Skeletal muscle satellite cell (primary cell): ENCODE data around the gene KREMEN2.

Experiments used
- H3K27me3 ChIP-seq: 2 replicates; pipeline ENCODE4 v1.7.0; 2013; ENCODE audit warnings: low read length; ENCODE audit not compliant: control insufficient read depth, insufficient read depth
- H3K36me3 ChIP-seq: 2 replicates; pipeline ENCODE4 v1.7.0; 2013; ENCODE audit warnings: mild to moderate bottlenecking, control low read depth, low read length; ENCODE audit not compliant: insufficient read depth
- H3K4me1 ChIP-seq: 2 replicates; pipeline ENCODE4 v1.7.0; 2013; ENCODE audit warnings: low read length; ENCODE audit not compliant: control insufficient read depth, insufficient read depth
- H3K4me2 ChIP-seq: 2 replicates; pipeline ENCODE4 v1.7.0; 2013; ENCODE audit warnings: mild to moderate bottlenecking, low read length
- H3K4me3 ChIP-seq: 2 replicates; pipeline ENCODE4 v1.7.0; 2013; ENCODE audit warnings: low read length
- H3K9ac ChIP-seq: 2 replicates; pipeline ENCODE4 v1.7.0; 2013; ENCODE audit warnings: mild to moderate bottlenecking, low read depth, low read length, moderate library complexity
- H3K9me3 ChIP-seq: replicated peaks from 2 replicates; pipeline ENCODE4 v1.7.0; 2013; ENCODE audit warnings: mild to moderate bottlenecking, control low read depth, low read length

KREMEN2 gene

GRCh38 chr16:2985893-2986355 lies 21.8 kb downstream of the KREMEN2 start:
- Histone ChIP-seq H3K27me3 (no peaks in the 10 kb centered on the region), H3K4me3 (no peak overlapping the region), H3K36me3 (no peaks in the 10 kb centered on the region), H3K9me3 (no peaks in the 10 kb centered on the region), H3K4me1 (peaks cover 15% of the 10 kb centered on the region), H3K4me2 (no peak overlapping the region), H3K9ac (no peak overlapping the region)

DNA sequence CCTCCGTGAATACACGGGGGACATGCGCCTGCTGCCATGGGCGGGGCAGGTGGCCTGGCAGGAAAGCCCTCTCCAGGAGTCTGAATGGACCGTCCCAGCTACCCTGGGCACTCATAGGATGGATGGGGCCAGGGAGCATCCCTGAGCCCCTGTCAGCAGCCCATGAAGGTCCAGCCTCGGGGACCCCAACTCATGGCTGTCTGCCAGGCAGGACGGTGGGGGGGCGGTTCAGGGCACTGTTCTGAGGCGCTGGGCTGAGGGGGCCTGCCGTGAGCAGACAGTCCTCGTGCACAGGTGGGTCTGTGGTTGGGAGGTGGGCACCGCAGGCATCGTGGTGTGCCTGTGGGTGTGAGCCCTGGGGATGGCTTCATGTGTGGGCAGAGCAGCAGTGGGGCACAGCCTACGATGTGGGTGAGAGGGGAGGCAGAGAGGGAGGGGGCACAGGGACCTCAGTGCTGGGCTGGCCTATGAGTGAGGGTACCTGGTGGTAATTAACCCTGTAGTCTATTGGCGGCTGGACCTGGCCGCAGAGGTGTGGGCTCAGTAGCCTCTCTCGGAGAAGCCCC lies 22.6 kb downstream of the KREMEN2 start:
- no peak overlapping the region for H3K4me3 ChIP-seq
- H3K27me3 ChIP-seq: no peaks in the 10 kb centered on the region
- H3K9ac ChIP-seq: no peak overlapping the region

GRCh38 chr16:2987286-2987685 lies 23.2 kb downstream of the KREMEN2 start:
- Histone ChIP-seq H3K4me1 (peaks cover 14% of the 10 kb centered on the region), H3K4me2 (no peak overlapping the region), H3K9ac (no peak overlapping the region)

More for the DNA sequence above, 22.6 kb downstream of the KREMEN2 start:
- Histone ChIP-seq H3K36me3 (no peaks in the 10 kb centered on the region), H3K4me2 (no peak overlapping the region), H3K4me1 (peaks cover 14% of the 10 kb centered on the region), H3K9me3 (no peaks in the 10 kb centered on the region)

DNA sequence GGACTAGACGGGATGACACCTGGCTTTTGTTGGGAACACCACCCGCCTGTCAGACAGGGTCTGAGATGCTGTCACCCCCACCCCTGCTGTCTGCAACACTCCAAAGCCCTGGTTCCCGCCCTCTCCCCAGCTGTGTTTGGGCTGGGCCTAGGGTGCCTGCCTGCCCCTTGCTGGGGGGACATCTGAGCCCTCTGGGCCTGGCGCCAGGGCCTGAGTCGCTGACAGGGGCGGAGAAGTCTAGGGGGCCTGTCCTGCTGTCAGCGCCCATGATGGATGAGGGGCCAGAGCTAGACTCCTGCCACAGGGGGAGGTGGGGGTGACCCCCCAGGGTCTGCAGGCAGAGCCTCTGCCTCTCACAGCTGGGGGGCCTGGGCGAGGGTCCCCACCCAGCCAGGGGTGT lies 23.8 kb downstream of the KREMEN2 start:
- Histone ChIP-seq H3K9ac (no peak overlapping the region), H3K27me3 (no peaks in the 10 kb centered on the region)

More at GRCh38 chr16:2987286-2987685, 23.2 kb downstream of the KREMEN2 start:
- Histone ChIP-seq H3K36me3 (no peaks in the 10 kb centered on the region), H3K4me3 (no peak overlapping the region), H3K27me3 (no peaks in the 10 kb centered on the region), H3K9me3 (no peaks in the 10 kb centered on the region)

DNA sequence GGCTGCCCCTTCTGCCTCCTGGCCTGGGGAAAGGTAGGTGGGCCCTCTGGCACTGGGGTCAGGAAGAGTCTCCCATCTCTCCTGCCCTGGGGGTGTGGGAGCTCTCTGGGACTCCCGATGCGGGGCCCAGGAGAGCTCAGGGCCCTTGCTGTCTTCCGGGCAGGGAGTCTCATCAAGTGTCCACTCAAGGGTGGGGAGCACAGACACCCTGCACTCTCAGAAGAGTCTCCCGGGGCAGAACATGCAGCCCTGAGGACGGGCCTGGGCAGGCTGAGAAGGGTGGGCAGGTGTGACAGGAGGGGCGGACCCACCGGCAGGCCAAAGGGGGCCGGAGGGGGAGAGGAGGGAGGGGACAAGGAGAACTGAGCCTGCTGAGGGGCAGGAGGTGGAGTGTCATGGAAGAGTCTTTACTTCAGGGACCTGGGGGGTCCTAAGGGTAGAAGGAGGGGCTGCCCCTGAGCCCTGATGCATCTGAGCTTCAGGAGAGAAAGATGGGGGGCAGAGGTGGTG lies 24.6 kb downstream of the KREMEN2 start:
- Histone ChIP-seq H3K9me3 (no peaks in the 10 kb centered on the region), H3K36me3 (no peaks in the 10 kb centered on the region), H3K27me3 (no peaks in the 10 kb centered on the region), H3K4me2 (no peak overlapping the region), H3K4me1 (peaks cover 14% of the 10 kb centered on the region), H3K9ac (no peak overlapping the region), H3K4me3 (no peak overlapping the region)

More for the DNA sequence above, 23.8 kb downstream of the KREMEN2 start:
- H3K4me3 ChIP-seq: no peak overlapping the region
- H3K36me3 ChIP-seq: no peaks in the 10 kb centered on the region
- no peak overlapping the region for H3K4me2 ChIP-seq
- no peaks in the 10 kb centered on the region for H3K9me3 ChIP-seq
- H3K4me1 ChIP-seq: peaks cover 14% of the 10 kb centered on the region

DNA sequence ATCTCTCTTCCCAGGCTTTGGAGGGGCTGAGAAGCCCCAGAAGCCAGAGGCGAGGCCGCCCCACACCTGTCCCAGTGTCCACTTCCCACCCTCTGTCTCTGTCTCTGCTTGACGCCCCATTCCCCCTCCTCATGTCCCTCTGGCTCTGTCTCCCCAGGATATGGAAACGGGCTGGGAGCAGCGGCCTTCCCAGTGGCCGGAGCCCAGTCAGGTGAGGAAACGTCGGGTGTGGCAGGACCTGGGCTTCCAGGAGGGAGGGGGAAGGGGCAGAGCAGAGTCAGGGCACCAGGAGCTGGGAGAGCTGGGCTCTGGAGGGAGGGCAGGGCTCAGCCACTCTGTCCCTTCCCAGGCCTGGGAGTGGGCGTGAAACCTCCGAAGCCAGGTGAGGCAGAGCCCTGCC lies 26.8 kb downstream of the KREMEN2 start:
- Histone ChIP-seq H3K9me3 (no peaks in the 10 kb centered on the region), H3K9ac (no peak overlapping the region), H3K36me3 (no peaks in the 10 kb centered on the region), H3K4me2 (no peak overlapping the region), H3K4me3 (no peak overlapping the region), H3K27me3 (no peaks in the 10 kb centered on the region), H3K4me1 (peaks cover 1% of the 10 kb centered on the region)

DNA sequence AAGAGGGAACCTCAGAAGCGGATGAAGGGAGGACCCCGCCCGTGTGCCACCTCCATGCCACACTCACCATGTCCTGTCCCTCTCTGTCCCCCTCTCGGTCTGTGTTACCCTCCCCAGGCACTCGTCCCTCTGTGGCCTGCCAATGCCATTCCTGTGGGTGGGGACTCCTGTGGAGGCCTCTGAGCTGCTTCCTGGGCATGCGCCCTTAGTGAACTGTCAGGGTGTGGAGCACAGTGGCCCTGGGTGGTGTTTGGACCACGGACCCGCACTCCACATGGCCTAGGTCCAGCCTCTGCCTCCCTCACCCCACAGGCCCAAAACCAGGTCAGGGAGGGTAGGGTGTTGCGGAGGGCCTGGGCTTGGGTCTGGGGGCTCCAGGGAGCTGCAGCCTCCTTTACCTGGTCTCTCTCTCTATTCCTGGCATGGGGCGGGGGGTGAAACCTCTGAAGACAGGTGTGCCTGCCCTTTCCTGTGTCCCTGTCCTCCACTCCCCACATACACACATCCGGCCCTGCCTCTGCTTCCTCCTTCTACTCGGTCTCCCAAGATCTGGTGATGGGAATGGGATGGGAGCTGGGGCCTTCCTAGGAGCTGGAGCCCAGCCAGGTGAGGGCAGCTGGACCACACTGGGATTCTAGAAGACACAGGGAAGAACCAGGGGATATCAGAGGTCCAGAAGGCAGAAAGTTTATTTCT lies 27.6 kb downstream of the KREMEN2 start:
- Histone ChIP-seq H3K36me3 (no peaks in the 10 kb centered on the region), H3K4me1 (no peaks in the 10 kb centered on the region), H3K4me2 (no peak overlapping the region), H3K9me3 (no peaks in the 10 kb centered on the region), H3K4me3 (no peak overlapping the region), H3K27me3 (peaks cover 4% of the 10 kb centered on the region), H3K9ac (no peak overlapping the region)

- Histone ChIP-seq H3K4me2 (no peak overlapping the region), H3K9ac (no peak overlapping the region), H3K36me3 (no peaks in the 10 kb centered on the region)
Measured at GRCh38 chr16:2992383-2993081, 28.5 kb downstream of the KREMEN2 start.

DNA sequence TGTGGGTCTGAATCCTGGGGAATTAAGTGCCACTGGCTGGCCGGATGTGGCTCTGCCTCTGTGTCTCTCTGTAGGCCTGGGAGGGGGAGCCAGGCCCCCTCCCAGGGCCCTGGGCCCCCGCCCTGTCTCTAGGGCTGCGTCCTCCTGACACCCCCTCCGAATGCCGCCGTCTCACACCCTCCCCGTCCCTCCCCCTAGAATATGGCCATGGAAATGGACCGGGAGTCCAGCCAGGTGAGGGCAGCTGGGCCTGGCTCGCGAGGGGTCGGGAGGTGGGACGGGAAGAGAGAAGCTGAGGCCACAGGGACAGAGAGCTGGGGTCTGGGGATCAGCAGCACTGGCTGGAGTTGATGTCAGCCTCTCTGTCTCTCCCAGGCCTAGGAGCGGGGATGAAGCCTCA lies 32.2 kb downstream of the KREMEN2 start:
- H3K27me3 ChIP-seq: peaks cover 14% of the 10 kb centered on the region
- no peaks in the 10 kb centered on the region for H3K36me3 ChIP-seq
- no peak overlapping the region for H3K4me2 ChIP-seq
- H3K4me1 ChIP-seq: no peaks in the 10 kb centered on the region
- no peak overlapping the region for H3K4me3 ChIP-seq
- no peaks in the 10 kb centered on the region for H3K9me3 ChIP-seq
- H3K9ac ChIP-seq: no peak overlapping the region

More at GRCh38 chr16:2992383-2993081, 28.5 kb downstream of the KREMEN2 start:
- Histone ChIP-seq H3K4me1 (no peaks in the 10 kb centered on the region), H3K9me3 (no peaks in the 10 kb centered on the region), H3K4me3 (no peak overlapping the region), H3K27me3 (peaks cover 4% of the 10 kb centered on the region)

- Histone ChIP-seq H3K4me2 (no peak overlapping the region), H3K9ac (no peak overlapping the region), H3K27me3 (peaks cover 14% of the 10 kb centered on the region)
Measured at GRCh38 chr16:2999929-3000328, 35.9 kb downstream of the KREMEN2 start.

DNA sequence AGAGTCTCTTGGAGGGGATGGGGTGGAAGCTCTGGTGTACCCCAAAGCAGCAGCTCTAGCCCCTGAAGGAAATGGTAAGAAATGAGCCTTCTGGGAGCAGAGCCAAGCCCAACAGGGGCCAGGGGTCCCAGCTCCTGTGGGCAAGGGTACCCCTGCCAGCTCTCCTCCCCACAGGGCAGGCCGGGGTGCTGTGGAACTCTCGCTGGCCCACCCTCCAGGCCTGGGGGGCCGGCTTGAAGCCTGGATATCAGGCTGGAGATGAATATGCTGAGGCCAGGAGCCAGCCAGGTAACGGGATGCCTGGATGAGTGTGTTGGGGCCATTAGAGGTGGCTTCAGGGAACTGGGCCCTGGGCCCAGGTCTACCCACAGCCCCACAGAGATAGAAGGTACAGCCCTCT lies 36.5 kb downstream of the KREMEN2 start:
- Histone ChIP-seq H3K36me3 (no peaks in the 10 kb centered on the region), H3K4me2 (no peak overlapping the region), H3K9me3 (no peaks in the 10 kb centered on the region), H3K9ac (no peak overlapping the region), H3K4me3 (no peak overlapping the region), H3K27me3 (peaks cover 14% of the 10 kb centered on the region), H3K4me1 (no peaks in the 10 kb centered on the region)

More at GRCh38 chr16:2999929-3000328, 35.9 kb downstream of the KREMEN2 start:
- Histone ChIP-seq H3K4me1 (no peaks in the 10 kb centered on the region), H3K4me3 (no peak overlapping the region), H3K36me3 (no peaks in the 10 kb centered on the region), H3K9me3 (no peaks in the 10 kb centered on the region)
